AG04449 (cell line): ENCODE data around the gene LDB3.
A peak's percentile ranks its signal among the peaks of the same experiment; 100 is the strongest.

Experiments used
- CTCF ChIA-PET: fragments of 350-600 bp; formaldehyde crosslinking; extraction: SDS; loops from one replicate; lab custom pipeline; 2021; ENCODE audit warnings: antibody characterized with exemption; lab: Yijun Ruan, JAX
- POLR2A ChIA-PET: fragments of 400-600, 350-600 bp; formaldehyde crosslinking; extraction: SDS; loops from one replicate; lab custom pipeline; 2020; ENCODE audit warnings: antibody characterized with exemption, inconsistent platforms; lab: Yijun Ruan, JAX
- DNase-seq: peaks from one replicate; pipeline ENCODE4 v3.0.0-alpha.2; 2010; ENCODE audit warnings: low read depth, low spot score
- H3K4me3 ChIP-seq: 2 replicates; pipeline ENCODE4 v1.5.1; 2011; ENCODE audit warnings: low read depth, mild to moderate bottlenecking, control low read depth, low read length
- CTCF ChIP-seq: IDR thresholded peaks from one replicate; pipeline ENCODE4 v1.5.1; 2011; ENCODE audit warnings: mild to moderate bottlenecking, moderate library complexity, low read length, control low read depth, inconsistent platforms; ENCODE audit not compliant: insufficient read depth; ENCODE audit errors: missing control alignments

Gene LDB3

GRCh38 chr10:86753051-86753450, 84.7 kb downstream of the LDB3 start:
- POLR2A ChIA-PET, result no interaction called here

GRCh38 chr10:86753638-86754434, 85.5 kb downstream of the LDB3 start:
- DNase-seq, result no peak
- POLR2A ChIA-PET, result no interaction called here
- TF ChIP-seq CTCF, result no peak
- CTCF ChIA-PET, result interaction anchor here (1.7 kb wide), 1 partner anchor 58 kb away, joined by 4 read pairs; no protein-coding TSS in a partner anchor
- no peak overlapping the region for H3K4me3 ChIP-seq

More at GRCh38 chr10:86753051-86753450, 84.7 kb downstream of the LDB3 start:
- H3K4me3 ChIP-seq, result no peak overlapping the region
- CTCF ChIA-PET, result interaction anchor here (0.9 to 1.7 kb wide), 3 partner anchors 57 to 148 kb away, joined by 3 to 4 read pairs (median 4); no protein-coding TSS in a partner anchor
- TF ChIP-seq CTCF, result no peak
- no peak for DNase-seq

GRCh38 chr10:86755454-86755739, 87.1 kb downstream of the LDB3 start:
- H3K4me3 ChIP-seq, result peak overlapping the region; percentile 81
- TF ChIP-seq CTCF, result no peak
- ChIA-PET POLR2A (interaction anchor here (1.0 to 1.3 kb wide), 2 partner anchors 40 to 43 kb away, joined by 3 to 4 read pairs; no protein-coding TSS in a partner anchor), CTCF (no interaction called here)
- no peak for DNase-seq

GRCh38 chr10:86755740-86756510, 87.6 kb downstream of the LDB3 start:
- no peak for DNase-seq
- peak overlapping the region; percentile 81 for H3K4me3 ChIP-seq
- CTCF ChIA-PET, result no interaction called here
- POLR2A ChIA-PET, result interaction anchor here (0.7 to 1.3 kb wide), 3 partner anchors 14 to 44 kb away, joined by 3 to 4 read pairs (median 3); no protein-coding TSS in a partner anchor
- no peak for TF ChIP-seq CTCF

GRCh38 chr10:86756511-86757112, 88.3 kb downstream of the LDB3 start, which contains the start of gene BMPR1A:
TSS of gene BMPR1A (plus strand) at chr10:86756619. CDS start at chr10:86876019, 119,400 bp downstream.
- CTCF ChIA-PET, result interaction anchor here (1.4 to 1.7 kb wide), 4 partner anchors 10 to 143 kb away, joined by 3 to 11 read pairs (median 6); no protein-coding TSS in a partner anchor
- no peak for DNase-seq
- H3K4me3 ChIP-seq, result peak within 1 kb of the TSS; percentile 81
- no peak for TF ChIP-seq CTCF
- POLR2A ChIA-PET, result interaction anchor here (0.7 to 1.5 kb wide), 3 partner anchors 14 to 142 kb away, joined by 3 to 4 read pairs (median 4); no protein-coding TSS in a partner anchor
